ENCODE results near the gene ZNF28. TPM values are rescaled to one million over a fixed set of nuclear protein-coding genes. Genes with fewer than 3 reads are reported as not detected.
"Not testable (repeated sequence)": the region's sequence is repeated elsewhere in the genome, so short reads cannot be mapped to it uniquely, and the experiment has no call there.

The ZNF28 gene
- polyA plus RNA-seq (ENCODE audit: insufficient read length in 3 of 3): 10 to 100 TPM; 22.8 to 26.6 (median 24.6) TPM

GRCh38 chr19:52821204-52821960 is at the start of gene ZNF28:
Gene ZNF28 (minus strand): TSS chr19:52821633. CDS start chr19:52817958, 3,675 bp downstream.
- DNase-seq (ENCODE audit: low read depth in 3 of 3, low spot score in 2 of 3): not testable (repeated sequence)

DNA sequence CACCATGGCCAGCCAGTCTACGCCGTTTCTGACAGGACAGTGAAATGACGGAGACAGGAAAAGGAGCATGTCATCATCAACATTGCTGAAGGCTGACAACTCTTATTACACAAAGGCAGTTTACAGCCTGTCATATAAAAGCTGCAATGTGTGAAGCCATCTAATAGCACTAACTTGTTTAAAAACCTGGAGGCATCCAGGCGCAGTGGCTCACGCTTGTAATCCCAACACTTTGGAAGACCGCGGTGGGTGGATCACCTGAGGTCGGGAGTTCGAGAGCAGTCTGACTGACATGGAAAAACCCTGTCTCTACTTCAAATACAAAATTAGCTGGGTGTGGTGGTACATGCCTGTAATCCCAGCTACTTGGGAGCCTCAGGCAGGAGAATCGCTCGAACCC is 46.6 kb upstream of the ZNF28 start:
- not testable (repeated sequence) for DNase-seq (ENCODE audit: low read depth in 3 of 3, low spot score in 2 of 3)

DNA sequence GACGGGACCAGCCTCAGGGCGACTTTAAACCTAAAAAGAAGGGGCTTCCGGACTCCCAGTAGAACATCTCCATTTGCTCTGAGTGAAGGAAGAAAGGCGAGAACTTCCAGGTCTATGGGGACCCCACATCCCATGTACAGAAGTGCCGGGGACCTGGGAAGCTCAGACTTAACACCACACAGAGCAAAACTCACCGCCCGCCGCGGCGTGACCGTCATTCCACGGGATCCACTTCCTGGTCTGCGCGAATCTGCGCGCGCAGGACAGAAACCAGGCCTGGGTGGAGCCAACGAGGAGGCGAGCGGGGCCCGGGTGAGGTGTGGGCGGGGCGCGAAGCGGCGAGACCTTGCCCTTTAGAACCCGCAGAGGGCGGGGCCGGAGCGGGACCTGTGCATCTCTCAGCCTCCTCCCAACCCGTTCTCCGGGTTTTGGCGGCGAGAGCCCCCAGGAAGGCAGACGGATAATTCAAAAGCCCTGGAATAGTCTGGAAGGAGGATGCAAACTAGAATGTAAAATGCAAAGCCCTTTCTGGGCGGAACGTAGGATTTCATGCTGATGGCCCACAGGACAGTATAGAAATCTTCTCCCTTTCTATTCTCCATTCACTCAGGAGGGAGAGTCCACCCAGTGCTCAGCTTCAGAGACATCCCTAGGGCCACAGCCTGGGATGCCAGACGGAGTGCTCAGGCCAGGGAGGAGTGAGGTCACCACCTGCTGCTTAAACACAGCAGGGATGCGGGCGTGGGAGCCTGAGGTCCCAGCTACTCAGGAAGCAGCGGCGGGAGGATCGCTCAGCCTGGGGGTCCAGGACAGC is 36.2 kb upstream of the ZNF28 start, which contains the start of gene ZNF468:
ZNF468 (minus strand) TSS at position 242 of the 814 bp plus-strand sequence. CDS start 3,347 bp downstream, outside the sequence.
- DNase-seq (ENCODE audit: low read depth in 3 of 3, low spot score in 2 of 3): peak in 2 of 3 donors; percentile 25 to 47

DNA sequence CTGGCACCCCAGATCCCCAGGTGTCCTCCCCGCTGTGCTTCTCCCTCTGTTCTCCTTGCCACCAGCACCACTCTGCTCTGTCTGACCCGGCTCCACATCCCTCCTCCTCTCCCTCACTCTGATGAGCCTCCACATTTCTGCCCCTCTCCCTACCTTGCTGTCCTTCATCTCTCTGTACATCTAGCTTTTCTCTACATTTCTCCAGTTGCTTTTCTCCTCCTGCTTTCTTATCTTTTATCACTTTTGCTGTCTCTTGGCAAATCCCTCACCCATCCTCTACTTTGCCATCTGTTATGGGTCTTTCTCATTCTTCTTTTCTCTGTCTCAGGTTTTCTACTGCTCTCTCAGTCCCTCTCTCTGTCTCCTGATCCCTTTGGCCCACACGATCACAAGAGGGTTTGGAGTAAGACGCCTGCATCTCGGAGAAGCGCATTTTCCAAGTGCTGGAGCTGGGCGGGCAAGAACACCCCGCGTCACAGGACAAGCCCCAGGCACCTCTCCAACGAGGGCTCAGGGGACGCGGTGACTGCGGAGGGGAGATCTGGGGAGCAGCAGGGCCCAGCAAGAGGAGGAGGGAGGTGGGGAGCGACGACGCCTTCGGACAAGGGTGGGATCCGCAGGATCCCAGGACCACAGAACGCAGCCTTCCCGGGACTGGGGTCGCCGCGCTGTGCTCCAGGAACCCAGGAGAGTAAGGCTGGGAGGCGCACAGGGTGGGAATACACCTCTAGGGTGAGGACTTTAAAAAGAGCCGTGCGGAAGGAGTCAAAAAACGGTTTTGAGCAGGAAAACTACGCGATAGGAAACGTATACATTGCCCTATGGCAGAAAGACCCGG is 35.3 kb upstream of the ZNF28 start:
- not testable (repeated sequence) for DNase-seq (ENCODE audit: low read depth in 3 of 3, low spot score in 2 of 3)

- not testable (repeated sequence) for DNase-seq (ENCODE audit: low read depth in 3 of 3, low spot score in 2 of 3)
Measured at GRCh38 chr19:52847352-52847751, 25.9 kb upstream of the ZNF28 start.

DNA sequence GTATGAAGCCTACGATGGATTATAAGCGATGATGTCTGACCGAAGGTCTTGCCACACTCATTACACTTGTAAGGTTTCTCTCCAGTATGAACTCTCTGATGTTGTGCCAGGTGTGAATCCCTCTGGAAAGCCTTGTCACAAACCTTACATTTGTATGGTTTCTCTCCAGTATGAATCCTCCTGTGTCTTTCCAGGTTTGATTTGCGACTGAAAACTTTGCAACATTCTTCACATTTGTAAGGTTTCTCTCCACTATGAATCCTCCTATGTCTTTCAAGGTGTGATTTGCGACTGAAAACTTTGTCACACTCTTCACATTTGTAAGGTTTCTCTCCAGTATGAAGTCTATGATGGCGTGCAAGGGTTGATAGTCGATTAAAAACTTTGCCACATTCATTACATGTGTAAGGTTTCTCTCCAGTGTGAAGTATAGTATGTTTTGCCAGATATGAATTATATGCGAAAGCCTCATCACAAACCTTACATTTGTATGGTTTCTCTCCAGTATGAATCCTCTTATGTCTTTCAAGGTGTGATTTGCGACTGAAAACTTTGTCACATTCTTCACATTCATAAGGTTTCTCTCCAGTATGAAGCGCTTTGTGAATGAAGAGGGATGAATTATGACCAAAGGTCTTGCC is 19.5 kb upstream of the ZNF28 start:
- not testable (repeated sequence) for DNase-seq (ENCODE audit: low read depth in 3 of 3, low spot score in 2 of 3)

GRCh38 chr19:52834289-52834688 is 12.9 kb upstream of the ZNF28 start:
- not testable (repeated sequence) for DNase-seq (ENCODE audit: low read depth in 3 of 3, low spot score in 2 of 3)

GRCh38 chr19:52833541-52833940 is 12.1 kb upstream of the ZNF28 start:
- DNase-seq (ENCODE audit: low read depth in 3 of 3, low spot score in 2 of 3): not testable (repeated sequence)

- not testable (repeated sequence) for DNase-seq (ENCODE audit: low read depth in 3 of 3, low spot score in 2 of 3)
Measured at GRCh38 chr19:52829866-52830265, 8.4 kb upstream of the ZNF28 start.

GRCh38 chr19:52825765-52826164 is 4.3 kb upstream of the ZNF28 start:
- no peak for DNase-seq (ENCODE audit: low read depth in 3 of 3, low spot score in 2 of 3)

DNA sequence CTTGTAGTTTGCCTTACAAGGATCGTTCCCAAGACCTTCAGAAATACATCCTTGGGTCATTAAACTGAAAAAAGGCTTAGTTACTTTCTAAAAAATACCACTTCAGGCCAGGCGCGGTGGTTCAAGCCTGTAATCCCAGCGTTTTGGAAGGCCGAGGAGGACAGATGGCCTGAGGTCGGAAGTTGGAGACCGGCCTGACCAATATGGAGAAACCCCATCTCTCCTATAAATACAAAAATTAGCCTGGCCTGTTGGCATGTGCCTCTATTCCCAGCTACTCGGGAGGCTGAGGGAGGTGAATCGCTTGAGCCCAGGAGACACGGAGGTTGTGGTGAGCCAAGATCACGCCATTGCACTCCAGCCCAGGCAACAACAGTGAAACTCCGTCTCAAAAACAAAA is 2.2 kb upstream of the ZNF28 start:
- no peak for DNase-seq (ENCODE audit: low read depth in 3 of 3, low spot score in 2 of 3)

DNA sequence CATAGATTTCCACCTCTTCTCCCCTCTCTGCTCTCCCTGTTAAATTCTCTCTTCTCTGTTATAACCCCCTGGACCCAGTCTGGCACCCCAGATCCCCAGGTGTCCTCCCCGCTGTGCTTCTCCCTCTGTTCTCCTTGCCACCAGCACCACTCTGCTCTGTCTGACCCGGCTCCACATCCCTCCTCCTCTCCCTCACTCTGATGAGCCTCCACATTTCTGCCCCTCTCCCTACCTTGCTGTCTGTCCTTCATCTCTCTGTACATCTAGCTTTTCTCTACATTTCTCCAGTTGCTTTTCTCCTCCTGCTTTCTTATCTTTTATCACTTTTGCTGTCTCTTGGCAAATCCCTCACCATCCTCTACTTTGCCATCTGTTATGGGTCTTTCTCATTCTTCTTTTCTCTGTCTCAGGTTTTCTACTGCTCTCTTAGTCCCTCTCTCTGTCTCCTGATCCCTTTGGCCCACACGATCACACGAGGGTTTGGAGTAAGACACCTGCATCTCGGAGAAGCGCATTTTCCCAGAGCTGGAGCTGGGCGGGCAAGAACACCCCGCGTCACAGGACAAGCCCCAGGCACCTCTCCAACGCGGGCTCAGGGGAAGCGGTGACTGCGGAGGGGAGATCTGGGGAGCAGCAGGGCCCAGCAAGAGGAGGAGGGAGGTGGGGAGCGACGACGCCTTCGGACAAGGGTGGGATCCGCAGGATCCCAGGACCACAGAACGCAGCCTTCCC is 795 bp downstream of the ZNF28 start:
- DNase-seq (ENCODE audit: low read depth in 3 of 3, low spot score in 2 of 3): not testable (repeated sequence)

DNA sequence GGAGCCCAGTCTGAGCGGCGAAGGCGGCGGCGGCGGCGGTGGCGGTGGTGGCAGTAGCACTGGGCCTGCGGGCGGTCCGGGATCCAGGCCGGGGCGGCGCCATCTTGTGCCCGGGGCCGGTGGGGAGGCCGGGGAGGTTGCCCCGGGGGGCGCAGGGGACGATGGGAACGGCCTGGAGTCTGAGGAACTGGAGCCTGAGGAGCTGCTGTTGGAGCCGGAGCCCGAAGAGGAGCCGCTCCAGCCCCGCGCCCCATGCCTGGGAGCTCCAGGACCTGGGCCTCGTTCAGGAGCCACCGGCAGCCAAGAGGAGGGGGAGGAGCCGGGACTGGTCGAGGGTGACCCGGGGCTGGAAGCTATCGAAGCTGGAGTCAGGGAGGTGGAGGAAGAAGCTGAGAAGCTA is 11.6 kb downstream of the ZNF28 start:
- no peak for DNase-seq (ENCODE audit: low read depth in 3 of 3, low spot score in 2 of 3)

GRCh38 chr19:52799950-52800640 is 21.3 kb downstream of the ZNF28 start:
- not testable (repeated sequence) for DNase-seq (ENCODE audit: low read depth in 3 of 3, low spot score in 2 of 3)

GRCh38 chr19:52789440-52789839 is 32.0 kb downstream of the ZNF28 start:
- no peak for DNase-seq (ENCODE audit: low read depth in 3 of 3, low spot score in 2 of 3)

GRCh38 chr19:52786464-52787354 is 34.7 kb downstream of the ZNF28 start, which contains the start of gene ZNF600:
Gene ZNF600 (minus strand): TSS chr19:52786791. CDS start chr19:52778888, 7,903 bp downstream.
- peak in 2 of 3 donors; percentile 23 to 32 for DNase-seq (ENCODE audit: low read depth in 3 of 3, low spot score in 2 of 3)

- no peak for DNase-seq (ENCODE audit: low read depth in 3 of 3, low spot score in 2 of 3)
Measured at GRCh38 chr19:52786078-52786463, 35.4 kb downstream of the ZNF28 start.

DNA sequence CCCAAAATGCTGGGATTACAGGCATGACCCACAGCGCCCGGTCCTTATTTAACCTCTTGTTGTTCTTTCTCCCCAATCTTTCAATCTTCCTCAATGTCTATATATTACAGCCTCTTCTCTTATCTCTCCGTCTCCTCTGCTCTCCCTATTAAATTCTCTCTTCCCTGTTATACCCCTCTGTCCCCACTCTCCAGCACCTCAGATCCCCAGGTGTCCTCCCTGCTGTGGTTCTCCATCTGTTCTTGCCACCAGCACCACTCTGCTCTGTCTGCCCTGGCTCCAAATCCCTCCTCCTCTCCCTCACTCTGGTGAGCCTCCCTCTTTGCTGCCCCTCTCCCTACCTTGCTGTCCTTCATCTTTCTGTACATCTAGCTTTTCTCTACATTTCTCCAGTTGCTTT is 35.9 kb downstream of the ZNF28 start:
- DNase-seq (ENCODE audit: low read depth in 3 of 3, low spot score in 2 of 3): no peak

All from right renal cortex interstitium (tissue), 3 donors.